Gastroesophageal sphincter (tissue), 4 donors: ENCODE measurements around the gene SLC6A16. TPM values are rescaled to one million over a fixed set of nuclear protein-coding genes. Genes with fewer than 3 reads are reported as not detected.
"Not testable (repeated sequence)": the region's sequence is repeated elsewhere in the genome, so short reads cannot be mapped to it uniquely, and the experiment has no call there.

Source experiments
- ATAC-seq: fragments of 150-250 bp; one replicate; pipeline ENCODE4 v1.9.1; 2016; ENCODE audit warnings: mild to moderate bottlenecking, moderate library complexity
- H3K27ac ChIP-seq, 4 donors: fragments of 200-600 bp; sonication (generic) in 3 of 4; 1 replicate in 3 of 4; 2 replicates in 1 of 4; pipeline ENCODE4 v1.5.1; 2016 to 2019
- H3K27me3 ChIP-seq: fragments of 200-600 bp; sonication (generic); one replicate; pipeline ENCODE4 v1.5.1; 2019
- H3K36me3 ChIP-seq, 2 donors: fragments of 200-600 bp; sonication (generic); one replicate each; pipeline ENCODE4 v1.5.1; 2019; ENCODE audit warnings: control low read depth in 1 of 2
- H3K4me1 ChIP-seq, 3 donors: fragments of 200-600 bp; sonication (generic); 1 replicate in 2 of 3; 2 replicates in 1 of 3; pipeline ENCODE4 v1.5.1; 2016 to 2019; ENCODE audit warnings: control low read depth in 2 of 3
- H3K4me3 ChIP-seq, 2 donors: fragments of 200-600 bp; sonication (generic); one replicate each; pipeline ENCODE4 v1.5.1; 2019; ENCODE audit warnings: mild to moderate bottlenecking in 1 of 2, moderate library complexity in 1 of 2
- H3K9me3 ChIP-seq, 3 donors: fragments of 200-600 bp; sonication (generic); one replicate each; pipeline ENCODE4 v1.5.1; 2017 to 2019; ENCODE audit warnings: control low read depth in 2 of 3
- EP300 ChIP-seq: sonication (generic); formaldehyde crosslinking; IDR thresholded peaks from one replicate; pipeline ENCODE4 v1.6.1; 2017; ENCODE audit warnings: antibody characterized with exemption, mild to moderate bottlenecking
- POLR2A ChIP-seq, 2 donors: fragments of 450-650 bp; IDR thresholded peaks; one replicate each; pipeline ENCODE4 v1.6.1; 2017; ENCODE audit warnings: antibody characterized with exemption in 2 of 2, mild to moderate bottlenecking in 2 of 2, moderate library complexity in 1 of 2
- POLR2AphosphoS5 ChIP-seq: sonication (generic); formaldehyde crosslinking; IDR thresholded peaks from one replicate; pipeline ENCODE4 v1.6.1; 2017; ENCODE audit warnings: antibody characterized with exemption
- WGBS, 2 donors: methylation state at CpG; one replicate each; pipeline ENCODE4 v1.1.5; 2018; ENCODE audit warnings: low coverage in 1 of 2; 5-methylcytosine and 5-hydroxymethylcytosine counted together
- total RNA-seq, 4 donors: library from RNA; depleted of rRNA; stranded (reverse); fragments of >200 nt; gene quantifications; one replicate each; pipeline ENCODE4 v1.1.0, GENCODE V29; 2016
- TF ChIP-seq, protein P1 (sequence below), 4 experiments: fragments of 200-600 bp in 2 of 4; fragments of 450-650 bp in 2 of 4; sonication (generic) in 1 of 4; IDR thresholded peaks; one replicate each; pipeline ENCODE4 v1.5.1; 2017 to 2019; ENCODE audit warnings: antibody characterized with exemption in 4 of 4, mild to moderate bottlenecking in 2 of 4, moderate library complexity in 2 of 4

SLC6A16 gene
- 1 to 10 TPM; 1.9 to 3.7 (median 2.5) TPM for total RNA-seq

DNA sequence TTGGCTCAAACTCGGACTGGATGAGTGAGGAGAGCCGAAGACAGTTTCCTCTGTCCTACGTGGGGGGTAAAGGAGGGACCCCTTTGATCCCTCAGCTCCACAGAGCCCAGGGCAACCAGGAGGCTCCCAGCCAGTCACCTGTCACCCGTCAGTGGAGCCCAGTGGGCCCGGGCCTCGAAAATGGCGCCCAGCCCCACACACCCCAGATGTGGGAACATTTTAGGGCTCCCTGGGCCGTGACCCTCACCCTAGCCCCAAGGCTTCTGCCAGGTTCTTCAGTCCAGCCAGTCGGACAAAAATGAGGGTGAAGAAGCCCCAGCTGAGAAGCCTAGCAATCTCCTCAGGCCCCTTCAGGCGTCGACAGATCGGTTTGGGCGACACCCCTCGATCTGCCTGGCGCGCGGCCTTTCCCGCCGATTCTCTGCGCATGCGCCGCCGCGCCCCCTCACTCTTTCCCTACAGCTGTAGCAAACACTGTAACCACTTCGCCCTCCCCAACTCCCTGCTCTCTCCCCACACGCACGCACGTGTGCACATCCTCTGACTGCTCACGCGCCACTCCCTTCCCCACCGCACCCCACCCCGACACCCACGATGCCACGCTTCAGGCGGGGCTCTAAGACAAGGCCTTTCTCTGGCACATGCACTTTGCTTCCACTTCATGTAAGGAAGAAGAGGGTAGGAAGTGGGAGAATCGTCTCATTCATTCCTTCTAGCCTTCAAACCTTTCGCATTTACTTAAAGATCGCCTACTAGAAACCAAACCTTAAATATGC, at the start of gene SLC6A16:
TSS of gene SLC6A16 (minus strand) at position 391 of the 776 bp plus-strand sequence. CDS start 13,844 bp downstream, outside the sequence.
- H3K36me3 ChIP-seq: peaks cover 0 to 23% of the 10 kb centered on the region in 2 donors
- H3K9me3 ChIP-seq: peaks cover 0 to 13% (median 0%) of the 10 kb centered on the region in 3 donors
- no peak for ATAC-seq
- H3K4me1 ChIP-seq: no peaks in the 10 kb centered on the region
- no peaks in the 10 kb centered on the region for H3K27me3 ChIP-seq
- 93 to 100% methylated on average over 9 to 37 of the region's 38 CpGs for WGBS, 2 donors
- no peak within 1 kb of the TSS for H3K4me3 ChIP-seq
- no peak within 1 kb of the TSS for H3K27ac ChIP-seq
- TF ChIP-seq EP300: no peak

DNA sequence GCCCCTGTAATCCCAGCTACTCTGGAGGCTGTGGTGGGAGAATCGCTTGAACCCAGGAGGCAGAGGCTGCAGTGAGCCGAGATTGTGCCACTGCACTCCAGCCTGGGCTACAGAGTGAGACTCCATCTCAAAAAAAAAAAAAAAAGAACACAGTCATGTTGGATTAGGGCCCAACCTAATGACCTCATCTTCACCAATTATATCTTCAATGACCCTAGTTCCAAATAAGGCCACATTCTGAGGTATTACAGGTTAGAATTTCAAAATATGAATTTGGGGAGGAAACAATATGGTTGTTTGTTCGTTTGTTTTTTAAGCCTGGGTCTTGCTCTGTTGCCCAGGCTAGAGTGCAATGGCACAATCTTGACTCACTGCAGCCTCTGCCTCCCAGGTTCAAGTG, 48.2 kb upstream of the SLC6A16 start:
- WGBS, 2 donors: 77 to 100% methylated on average over 2 to 3 of the region's 3 CpGs
- H3K27me3 ChIP-seq, H3K36me3 ChIP-seq, H3K27ac ChIP-seq, H3K4me3 ChIP-seq, H3K4me1 ChIP-seq, ATAC-seq: not testable (repeated sequence)
- peaks cover 0 to 18% (median 0%) of the 10 kb centered on the region in 3 donors for H3K9me3 ChIP-seq

DNA sequence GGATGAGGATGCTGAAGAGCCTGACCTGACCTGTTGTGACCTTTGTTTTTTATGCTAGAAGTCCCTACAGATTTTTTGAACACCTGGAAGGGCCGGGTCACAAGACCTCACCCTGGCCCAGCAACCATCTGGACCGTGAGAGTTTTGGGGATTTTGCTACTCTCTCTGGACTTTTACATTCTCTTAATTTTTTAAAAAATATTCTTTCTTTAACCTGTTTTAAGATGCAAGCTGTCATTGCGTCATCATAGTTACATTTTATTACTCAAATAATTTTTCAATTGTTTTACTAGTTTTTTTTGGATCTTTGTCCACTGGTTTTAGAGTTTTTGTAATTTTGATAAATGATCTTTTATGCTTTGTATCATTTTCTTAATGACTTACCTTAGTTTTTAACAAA, 46.2 kb upstream of the SLC6A16 start:
- TF ChIP-seq POLR2A (IDR thresholded peaks at IDR 0.05): no peak
- TF ChIP-seq POLR2AphosphoS5: no peak
- TF ChIP-seq, protein P1, sequence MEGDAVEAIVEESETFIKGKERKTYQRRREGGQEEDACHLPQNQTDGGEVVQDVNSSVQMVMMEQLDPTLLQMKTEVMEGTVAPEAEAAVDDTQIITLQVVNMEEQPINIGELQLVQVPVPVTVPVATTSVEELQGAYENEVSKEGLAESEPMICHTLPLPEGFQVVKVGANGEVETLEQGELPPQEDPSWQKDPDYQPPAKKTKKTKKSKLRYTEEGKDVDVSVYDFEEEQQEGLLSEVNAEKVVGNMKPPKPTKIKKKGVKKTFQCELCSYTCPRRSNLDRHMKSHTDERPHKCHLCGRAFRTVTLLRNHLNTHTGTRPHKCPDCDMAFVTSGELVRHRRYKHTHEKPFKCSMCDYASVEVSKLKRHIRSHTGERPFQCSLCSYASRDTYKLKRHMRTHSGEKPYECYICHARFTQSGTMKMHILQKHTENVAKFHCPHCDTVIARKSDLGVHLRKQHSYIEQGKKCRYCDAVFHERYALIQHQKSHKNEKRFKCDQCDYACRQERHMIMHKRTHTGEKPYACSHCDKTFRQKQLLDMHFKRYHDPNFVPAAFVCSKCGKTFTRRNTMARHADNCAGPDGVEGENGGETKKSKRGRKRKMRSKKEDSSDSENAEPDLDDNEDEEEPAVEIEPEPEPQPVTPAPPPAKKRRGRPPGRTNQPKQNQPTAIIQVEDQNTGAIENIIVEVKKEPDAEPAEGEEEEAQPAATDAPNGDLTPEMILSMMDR (IDR thresholded peaks at IDR 0.05): no peak
- no peak for TF ChIP-seq EP300
- 36 to 88% methylated on average over 2 to 3 of the region's 3 CpGs for WGBS, 2 donors
- no peak overlapping the region for H3K4me3 ChIP-seq
- H3K36me3 ChIP-seq: no peaks in the 10 kb centered on the region
- ATAC-seq: no peak
- H3K27ac ChIP-seq: no peak overlapping the region
- no peaks in the 10 kb centered on the region for H3K4me1 ChIP-seq
- peaks cover 0 to 22% (median 0%) of the 10 kb centered on the region in 3 donors for H3K9me3 ChIP-seq
- H3K27me3 ChIP-seq: no peaks in the 10 kb centered on the region

DNA sequence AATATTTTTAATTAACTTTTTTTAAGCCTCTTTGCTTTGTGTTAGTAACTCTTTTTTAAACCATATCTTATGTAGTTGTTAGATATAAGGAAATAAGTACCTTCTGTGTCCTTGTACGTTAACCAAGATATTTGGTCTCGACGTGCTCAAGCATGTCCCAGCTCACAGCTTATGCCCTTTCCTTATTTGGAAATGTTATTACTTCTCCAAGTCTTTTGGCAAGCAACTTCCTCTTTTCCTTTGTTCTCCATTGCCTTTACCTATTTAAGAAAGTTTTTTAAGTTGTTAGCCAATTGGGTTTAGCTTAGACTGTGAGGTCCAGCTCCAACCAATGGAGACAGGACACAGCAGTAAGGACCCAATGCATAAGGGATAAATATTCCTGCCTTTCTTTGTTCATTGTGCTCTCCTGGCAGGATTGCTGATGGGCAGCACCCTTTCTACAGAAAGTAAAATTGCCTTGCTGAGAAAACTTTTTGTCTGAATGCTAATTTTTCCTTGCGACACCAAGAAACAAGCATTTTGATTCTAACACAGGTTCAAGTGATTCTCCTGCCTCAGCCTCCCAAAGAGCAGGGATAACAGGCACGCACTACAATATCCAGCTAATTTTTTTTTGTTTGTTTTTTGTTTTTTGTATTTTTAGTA, 43.8 kb upstream of the SLC6A16 start:
- Histone ChIP-seq H3K27ac (no peak overlapping the region), H3K4me1 (peaks cover 0 to 6% (median 0%) of the 10 kb centered on the region in 3 donors), H3K27me3 (no peaks in the 10 kb centered on the region), H3K36me3 (no peaks in the 10 kb centered on the region), H3K4me3 (no peak overlapping the region), H3K9me3 (peaks cover 0 to 22% (median 0%) of the 10 kb centered on the region in 3 donors)
- no peak for ATAC-seq
- no peak for TF ChIP-seq EP300
- WGBS, 2 donors: 88 to 92% methylated on average over 5 of the region's 5 CpGs

DNA sequence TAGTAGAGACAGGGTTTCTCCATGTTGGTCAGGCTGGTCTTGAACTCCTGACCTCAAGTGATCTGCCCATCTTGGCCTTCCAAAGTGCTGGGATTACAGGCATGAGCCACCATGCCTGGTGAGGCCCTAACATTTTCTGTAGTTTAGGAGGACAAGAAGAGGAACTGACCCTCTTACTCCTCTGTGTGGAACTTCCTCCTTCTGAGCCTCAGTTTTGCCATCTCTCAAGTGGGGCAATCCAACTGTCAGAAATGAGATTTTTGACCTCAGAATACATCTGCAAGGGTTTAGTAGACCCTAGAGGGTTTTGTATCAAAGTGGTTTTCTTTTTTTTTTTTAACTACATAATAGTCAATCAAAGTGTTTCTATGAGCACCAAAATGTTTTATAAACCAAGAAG, 41.1 kb upstream of the SLC6A16 start:
- H3K27ac ChIP-seq: no peak overlapping the region
- H3K9me3 ChIP-seq: peaks cover 0 to 22% (median 0%) of the 10 kb centered on the region in 3 donors
- H3K27me3 ChIP-seq: no peaks in the 10 kb centered on the region
- H3K4me3 ChIP-seq: no peak overlapping the region
- H3K4me1 ChIP-seq: peaks cover 0 to 26% (median 7%) of the 10 kb centered on the region in 3 donors
- ATAC-seq: no peak
- no peaks in the 10 kb centered on the region for H3K36me3 ChIP-seq
- TF ChIP-seq POLR2AphosphoS5 (no peak), EP300 (no peak), POLR2A (IDR thresholded peaks at IDR 0.05) (no peak)
- TF ChIP-seq, protein P1 (IDR thresholded peaks at IDR 0.05): no peak

DNA sequence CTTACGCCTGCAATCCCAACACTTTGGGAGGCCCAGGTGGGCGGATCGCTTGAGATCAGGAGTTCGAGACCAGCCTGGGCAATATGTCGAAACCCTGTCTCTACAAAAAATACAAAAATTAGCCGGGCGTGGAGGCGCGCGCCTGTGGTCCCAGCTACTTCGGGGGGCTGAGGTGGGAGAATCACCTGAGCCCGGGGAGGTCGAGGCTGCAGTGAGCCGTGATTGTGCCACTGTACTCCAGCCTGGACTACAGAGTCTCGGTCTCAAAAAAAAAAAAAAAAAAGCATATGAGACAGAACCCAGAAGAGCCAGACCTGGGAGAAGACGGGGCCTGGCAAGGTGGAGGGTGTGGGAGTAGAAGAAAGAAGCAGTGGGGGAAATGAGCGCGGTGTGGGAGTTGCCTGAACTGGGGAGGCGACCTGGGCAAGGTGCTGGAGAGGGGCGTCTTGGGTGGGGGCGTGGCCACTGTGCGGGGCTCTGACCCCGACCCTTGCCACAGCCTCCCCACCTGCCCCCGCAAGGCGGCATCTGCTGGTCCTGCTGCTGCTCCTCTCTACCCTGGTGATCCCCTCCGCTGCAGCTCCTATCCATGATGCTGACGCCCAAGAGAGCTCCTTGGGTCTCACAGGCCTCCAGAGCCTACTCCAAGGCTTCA, 39.2 kb upstream of the SLC6A16 start:
- Histone ChIP-seq H3K9me3 (peaks cover 0 to 12% (median 0%) of the 10 kb centered on the region in 3 donors), H3K36me3 (peaks cover 0 to 9% of the 10 kb centered on the region in 2 donors), H3K27ac (peak overlapping the region in 3 of 4 donors; percentile 93 to 99 (median 95)), H3K27me3 (no peaks in the 10 kb centered on the region), H3K4me3 (peak overlapping the region in 1 of 2 donors; percentile 79), H3K4me1 (peaks cover 0 to 45% (median 11%) of the 10 kb centered on the region in 3 donors)
- TF ChIP-seq, protein P1 (IDR thresholded peaks at IDR 0.05): no peak
- TF ChIP-seq POLR2A (IDR thresholded peaks at IDR 0.05) (no peak), POLR2AphosphoS5 (no peak), EP300 (no peak)
- 61 to 78% methylated on average over 14 to 15 of the region's 27 CpGs for WGBS, 2 donors
- ATAC-seq: no peak
